Measurements from ENCODE around the gene SMPD4.
"Not testable (repeated sequence)": the region's sequence is repeated elsewhere in the genome, so short reads cannot be mapped to it uniquely, and the experiment has no call there.

SMPD4 gene

GRCh38 chr2:130152816-130153595 is 28.4 kb downstream of the SMPD4 start:
- DNase-seq: no peak
- TF ChIP-seq POLR2A (IDR thresholded peaks at IDR 0.05; ENCODE audit: low read length) (no peak), GATA1 (IDR thresholded peaks at IDR 0.05; ENCODE audit: low read depth, low read length) (no peak)

DNA sequence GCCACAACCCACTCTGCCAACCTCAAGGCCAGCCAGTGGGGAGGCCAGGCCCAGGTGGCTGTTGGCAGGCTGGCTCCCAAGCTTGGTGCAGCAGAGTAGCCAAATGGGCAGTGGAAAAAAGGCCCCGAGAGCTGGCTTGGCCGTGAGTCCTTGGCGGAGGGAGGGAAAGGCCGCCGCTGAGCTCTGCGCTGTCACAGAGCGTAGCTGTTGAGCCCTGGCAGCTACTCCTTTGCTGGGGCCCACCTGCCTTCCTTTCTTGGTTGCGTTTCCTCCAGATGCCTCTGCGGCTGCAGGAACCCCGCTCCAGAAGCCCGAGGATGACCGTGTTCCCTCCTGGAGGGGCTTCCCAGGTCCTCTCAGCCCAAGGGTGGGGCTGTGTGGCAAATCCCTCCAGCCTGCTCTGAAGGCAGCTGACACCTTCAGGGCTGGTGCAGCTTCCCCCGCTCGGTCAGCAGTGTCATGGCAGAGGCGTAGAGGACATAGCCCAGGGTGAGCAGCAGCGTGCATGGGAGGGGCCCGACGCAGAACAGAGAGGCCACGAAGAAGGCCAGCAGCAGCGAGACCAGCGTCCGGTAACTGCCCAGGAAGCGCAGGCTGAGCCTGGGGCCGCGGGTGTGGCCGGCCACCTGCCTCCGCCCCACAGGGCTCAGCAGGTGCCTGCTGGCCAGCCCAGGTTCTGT is 29.1 kb downstream of the SMPD4 start:
- DNase-seq: not testable (repeated sequence)

DNA sequence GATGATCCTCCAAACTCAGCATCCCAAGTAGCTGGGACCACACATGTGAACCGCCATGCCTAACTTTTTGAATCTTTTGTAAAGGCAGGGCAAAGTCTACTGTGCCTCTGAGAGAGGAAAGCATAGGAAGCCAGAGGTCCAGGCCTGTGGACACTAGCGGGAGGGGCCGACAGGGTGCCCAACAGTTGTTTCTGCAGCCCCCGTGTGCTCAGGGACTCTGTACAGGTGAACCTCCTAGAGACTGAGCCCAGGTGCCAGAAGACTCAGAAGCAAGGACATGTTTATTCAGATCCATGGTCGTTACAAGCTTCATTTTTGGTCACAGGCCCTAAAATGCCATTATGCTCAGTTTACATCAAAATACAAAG is 30.3 kb downstream of the SMPD4 start:
- DNase-seq: not testable (repeated sequence)

DNA sequence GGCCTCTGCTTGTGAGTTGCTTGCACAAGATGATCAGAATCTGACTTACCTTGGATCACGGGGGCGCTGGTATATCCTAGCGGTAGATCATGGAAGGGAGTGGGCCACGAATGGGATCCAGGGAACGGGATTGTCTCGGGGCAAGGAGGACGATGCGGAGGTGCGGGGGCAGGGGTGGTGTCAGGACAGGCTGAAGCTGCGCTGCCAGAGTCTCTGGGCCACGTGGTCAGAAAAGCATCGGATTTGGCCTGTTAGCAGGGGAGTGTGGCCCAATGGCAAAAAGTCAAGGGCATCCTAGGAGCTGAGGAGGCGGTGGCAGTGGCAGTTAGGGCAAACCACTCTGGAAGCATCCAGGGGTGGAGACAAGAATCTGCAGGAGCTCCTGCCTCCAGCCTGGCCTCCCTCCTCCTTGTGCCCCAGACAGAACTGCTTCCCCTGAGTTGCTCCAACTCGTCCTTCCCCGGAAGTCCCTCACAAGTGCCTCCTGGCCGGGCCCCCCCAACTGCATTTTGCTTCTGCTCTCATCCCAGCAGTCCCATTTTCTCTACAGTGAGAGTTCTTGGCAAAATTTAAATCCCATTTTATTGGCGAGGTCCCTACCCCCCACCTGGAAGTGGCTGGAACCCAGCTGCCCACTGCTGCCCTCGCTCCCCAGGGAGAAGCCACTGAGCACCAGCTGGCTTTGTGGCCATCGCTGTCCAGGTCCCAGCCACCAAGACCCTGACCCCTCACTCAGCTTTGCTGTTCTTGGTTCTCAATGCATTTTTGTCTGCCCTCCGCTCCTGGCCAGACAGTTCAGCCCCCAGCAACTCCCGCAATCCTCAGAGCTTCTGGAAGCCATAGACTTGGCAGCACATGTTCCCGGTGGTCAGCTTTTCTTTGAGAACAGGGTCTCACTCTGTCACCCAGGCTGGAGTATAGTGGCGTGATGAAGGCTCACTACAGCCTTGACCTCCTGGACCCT is 30.9 kb downstream of the SMPD4 start:
- DNase-seq: no peak
- TF ChIP-seq GATA1 (IDR thresholded peaks at IDR 0.05; ENCODE audit: low read depth, low read length) (no peak), POLR2A (IDR thresholded peaks at IDR 0.05; ENCODE audit: low read length) (no peak)

DNA sequence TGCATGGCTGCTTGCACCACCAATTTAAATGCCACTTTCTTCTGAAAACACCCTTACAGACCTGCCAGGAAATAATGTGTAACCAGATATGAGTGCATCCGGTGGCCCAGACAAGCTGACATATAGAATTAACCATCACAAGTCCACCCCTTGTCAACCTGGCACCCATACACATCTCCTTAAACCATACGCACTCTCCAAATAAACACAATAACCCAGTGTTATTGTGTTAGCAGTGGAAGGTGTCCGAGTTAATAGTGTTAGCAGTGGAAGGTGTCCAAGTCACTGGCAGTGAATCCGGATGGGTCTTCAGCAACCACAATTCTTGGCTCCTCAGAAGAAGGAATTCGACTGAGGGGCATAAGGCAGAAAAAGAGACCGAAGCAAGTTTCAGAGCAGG is 32.9 kb downstream of the SMPD4 start:
- not testable (repeated sequence) for DNase-seq

- DNase-seq: peak; percentile 6 to 38
These were observed 36.4 kb downstream of the SMPD4 start, which contains the start of gene CCDC74B for GRCh38 chr2:130145006-130145414. CCDC74B (minus strand) TSS chr2:130145112; CDS start chr2:130144996, 116 bp downstream.

DNA sequence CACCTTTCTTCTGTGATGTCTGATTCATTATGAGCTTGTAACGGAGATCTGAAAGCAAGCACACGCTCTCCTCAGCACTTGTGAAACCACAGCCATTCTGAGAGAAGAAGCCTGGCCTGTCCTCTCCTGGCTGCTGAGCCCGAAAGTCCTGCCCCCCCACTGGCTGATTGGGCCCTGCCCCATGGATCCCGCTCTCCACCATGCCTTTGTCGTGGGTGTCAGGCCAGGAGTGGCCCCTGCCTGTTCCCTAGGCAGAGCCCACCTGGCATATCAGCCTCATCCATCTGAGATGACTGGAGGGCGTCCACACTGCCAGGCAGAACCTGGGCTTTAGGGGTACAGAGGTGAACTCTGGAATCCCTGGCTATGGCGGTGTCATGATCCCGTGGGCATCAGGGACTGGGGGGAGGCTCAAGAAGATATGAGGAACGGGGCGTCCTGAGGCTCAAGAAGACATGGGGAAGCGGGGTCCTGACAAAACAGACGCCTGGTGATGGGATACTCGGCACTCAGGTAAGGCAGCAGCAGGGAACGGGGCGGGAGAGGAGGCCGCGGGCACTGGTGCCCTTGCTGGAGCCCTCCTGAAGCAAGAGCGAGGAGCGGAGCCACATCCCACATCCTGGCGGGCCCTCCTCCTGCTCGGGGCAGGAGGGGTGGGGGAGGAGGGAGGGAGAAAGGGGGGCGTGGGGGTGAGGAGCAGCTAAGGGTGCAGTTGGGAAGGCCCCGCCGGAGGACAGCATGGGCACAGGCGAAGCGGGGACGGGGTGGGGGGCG is 37.9 kb downstream of the SMPD4 start:
- not testable (repeated sequence) for DNase-seq

- not testable (repeated sequence) for DNase-seq
These were observed 38.8 kb downstream of the SMPD4 start for GRCh38 chr2:130142396-130143265.

- DNase-seq: not testable (repeated sequence)
These were observed 39.6 kb downstream of the SMPD4 start for GRCh38 chr2:130141645-130142370.

- not testable (repeated sequence) for DNase-seq
These were observed 40.4 kb downstream of the SMPD4 start for GRCh38 chr2:130141002-130141401.

GRCh38 chr2:130140516-130140915 is 40.9 kb downstream of the SMPD4 start:
- DNase-seq: not testable (repeated sequence)

DNA sequence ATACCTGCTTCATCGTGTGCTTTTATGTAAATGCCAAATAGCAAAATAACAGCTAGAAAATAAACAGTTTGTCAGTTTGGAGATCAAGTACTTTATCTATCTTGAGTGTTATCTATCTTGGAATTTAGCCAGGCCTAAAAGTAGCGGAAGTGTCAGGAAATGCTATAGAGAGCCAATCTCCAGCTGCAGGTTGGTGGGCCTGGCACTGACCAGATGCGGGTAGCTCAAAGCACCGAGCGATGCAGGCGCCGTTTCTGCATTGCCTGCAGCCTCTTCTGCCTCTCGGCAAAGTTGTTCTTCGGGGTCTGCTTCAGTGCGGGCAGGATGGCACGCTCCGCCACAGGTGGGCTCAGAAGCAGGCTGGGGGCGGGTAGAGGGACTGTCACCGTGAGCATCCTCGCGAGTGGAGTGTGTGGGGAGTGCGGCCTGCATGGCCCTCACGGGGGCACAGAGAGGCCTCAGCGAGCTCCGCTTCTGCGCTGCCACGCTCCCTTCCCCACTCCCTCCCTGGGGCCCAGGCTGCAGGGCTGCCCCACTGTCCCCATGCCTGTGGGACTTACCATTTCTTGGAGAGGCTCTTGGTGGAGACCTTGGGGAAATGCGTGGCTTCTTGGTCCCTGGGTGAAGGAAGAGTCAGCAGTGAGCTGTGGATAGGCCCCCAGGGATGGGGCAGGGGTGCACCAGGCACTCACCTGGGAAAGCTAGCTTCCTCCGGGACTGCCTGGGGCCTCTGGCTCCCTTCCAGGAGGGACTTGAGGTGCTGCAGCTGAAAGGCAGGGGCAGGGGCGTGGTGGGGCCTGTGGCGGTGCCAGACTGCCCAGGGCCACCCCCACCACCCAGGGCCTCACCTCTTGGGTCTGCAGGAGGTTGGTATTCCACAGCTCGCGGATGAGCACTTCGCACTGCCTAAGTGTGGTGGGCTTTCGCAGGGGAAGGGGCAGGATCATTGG is 41.8 kb downstream of the SMPD4 start:
- DNase-seq: not testable (repeated sequence)

DNA sequence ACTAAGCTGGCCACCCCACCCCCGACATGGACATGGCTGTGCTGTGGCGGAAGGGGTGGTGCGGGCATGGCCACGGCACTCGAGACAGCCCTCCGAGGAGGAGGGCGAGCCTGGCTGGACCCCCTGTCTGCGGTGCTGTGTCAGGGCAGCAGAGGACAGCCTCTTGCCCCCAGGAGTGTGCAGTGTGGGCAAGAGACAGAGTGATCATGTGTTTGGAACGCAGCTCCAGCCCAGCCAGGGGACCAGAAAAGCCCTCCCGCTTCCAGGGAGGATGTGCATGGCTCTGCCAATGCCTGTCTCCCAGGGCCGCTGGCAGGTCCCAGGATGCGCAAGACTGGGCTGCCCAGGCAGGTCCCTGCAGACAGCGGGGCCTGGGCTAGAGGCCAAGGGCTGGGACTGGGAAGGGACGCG is 42.6 kb downstream of the SMPD4 start:
- DNase-seq: not testable (repeated sequence)

DNA sequence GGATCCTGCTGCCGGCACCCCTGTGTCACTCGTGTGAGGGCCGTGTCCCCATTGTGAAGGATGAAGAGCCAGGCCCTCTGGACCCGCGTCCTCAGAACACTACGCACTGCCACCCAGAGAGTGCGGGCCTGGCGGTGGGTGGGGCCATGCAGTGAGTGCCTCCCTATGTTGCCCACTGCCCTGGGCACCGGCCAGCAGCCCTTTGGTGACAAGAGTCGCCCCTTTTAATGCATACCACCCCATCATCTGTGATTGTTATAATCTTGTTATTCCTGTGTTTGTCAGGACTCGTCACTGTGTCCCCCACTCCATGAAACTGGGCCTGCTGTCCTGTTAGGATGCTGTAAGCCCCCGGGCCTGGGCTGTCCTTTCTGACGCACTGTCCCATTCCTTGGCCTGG is 43.1 kb downstream of the SMPD4 start:
- not testable (repeated sequence) for DNase-seq

GRCh38 chr2:130137118-130137517 is 44.3 kb downstream of the SMPD4 start:
- DNase-seq: not testable (repeated sequence)

DNA sequence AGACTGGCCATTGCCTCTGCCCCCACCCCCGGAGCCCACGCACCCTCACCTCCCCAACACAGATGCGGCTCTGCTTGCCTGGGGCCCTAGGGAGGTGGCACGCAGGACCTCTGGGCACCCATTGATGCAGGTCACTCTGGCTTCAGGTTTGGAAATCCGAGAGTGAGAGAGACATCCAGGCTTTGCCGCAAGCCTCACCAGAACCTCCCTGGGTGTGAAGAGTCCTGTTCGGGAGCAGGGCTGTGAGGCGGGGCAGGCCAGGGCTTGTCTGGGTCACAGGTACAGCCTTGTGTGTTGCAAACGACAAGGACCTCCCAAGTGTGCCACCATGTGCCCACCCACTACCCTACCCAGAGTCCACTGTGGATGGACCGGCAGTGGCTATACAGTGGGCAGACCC is 44.9 kb downstream of the SMPD4 start:
- not testable (repeated sequence) for DNase-seq
